GM18868 (cell line): Measurements from ENCODE around the gene CCDC192.
"Not testable (repeated sequence)": the region's sequence is repeated elsewhere in the genome, so short reads cannot be mapped to it uniquely, and the experiment has no call there.

Experiments
- ATAC-seq: cut with Tn5 transposase; IDR thresholded peaks from one replicate; pipeline ENCODE4 v1.9.1; 2021; ENCODE audit warnings: mild to moderate bottlenecking, moderate library complexity; ENCODE audit not compliant: unreplicated experiment

Gene CCDC192

DNA sequence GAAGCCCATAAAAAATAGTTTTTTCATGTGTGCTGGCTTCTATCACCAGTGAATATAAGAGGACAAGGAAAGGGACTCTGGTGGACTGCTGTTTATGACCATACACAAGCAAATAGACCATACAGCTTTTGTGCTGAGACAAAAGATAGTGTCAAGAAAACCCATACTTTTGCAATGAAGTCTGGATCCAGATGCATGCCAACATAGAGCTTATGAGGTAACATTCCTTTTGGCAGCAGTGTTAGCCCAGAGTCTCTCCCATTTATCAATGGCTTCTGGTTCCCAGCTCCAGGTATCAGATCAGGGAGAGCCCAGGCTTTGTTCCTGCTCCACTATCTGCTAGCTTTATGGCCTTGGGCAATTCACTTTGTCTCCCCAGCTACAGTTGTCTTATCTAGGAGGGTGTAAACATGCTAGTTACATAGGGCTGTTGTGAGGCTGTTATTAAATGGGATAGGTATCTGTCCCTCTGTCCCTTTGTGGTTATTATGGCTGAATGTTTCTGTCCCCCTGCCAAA is 55.6 kb downstream of the CCDC192 start:
- no peak for ATAC-seq

DNA sequence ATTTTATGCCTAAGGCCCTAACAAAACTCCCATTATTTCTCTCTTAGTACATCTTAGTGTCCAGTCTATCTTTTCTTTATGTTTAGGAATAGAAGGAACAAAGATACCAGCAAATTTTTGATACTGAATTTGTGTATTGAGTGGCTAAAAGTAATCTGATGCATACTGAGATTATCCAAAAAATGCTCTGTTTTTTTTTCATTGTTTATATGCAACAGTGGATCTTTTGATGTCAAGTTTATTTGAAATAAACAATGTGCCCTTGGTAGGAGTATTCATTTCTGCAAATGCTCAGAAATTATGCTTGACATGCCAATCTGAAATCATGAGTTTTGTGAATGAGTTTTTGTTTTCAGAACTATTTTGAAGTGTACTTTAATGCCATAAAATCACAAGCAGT is 58.7 kb downstream of the CCDC192 start:
- no peak for ATAC-seq

DNA sequence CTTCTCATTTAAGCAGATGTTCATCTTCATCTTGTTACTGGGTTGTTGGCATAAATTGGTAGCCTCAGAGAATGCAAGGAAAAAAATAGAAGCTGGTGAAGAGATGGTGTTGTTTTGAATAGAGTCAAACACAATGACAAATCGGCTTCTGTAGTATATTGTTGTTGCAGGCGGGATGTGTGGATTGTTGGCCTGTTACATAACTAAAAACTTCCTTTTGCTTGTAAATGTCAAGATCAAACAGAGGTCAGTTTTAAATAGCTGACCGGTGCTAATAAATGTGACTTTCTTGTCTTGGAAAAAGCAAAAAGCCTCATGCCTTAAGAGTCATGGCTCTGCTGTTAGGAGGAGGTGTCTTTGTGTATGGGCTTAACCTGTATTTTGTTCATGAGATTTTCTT is 59.2 kb downstream of the CCDC192 start:
- ATAC-seq: no peak

DNA sequence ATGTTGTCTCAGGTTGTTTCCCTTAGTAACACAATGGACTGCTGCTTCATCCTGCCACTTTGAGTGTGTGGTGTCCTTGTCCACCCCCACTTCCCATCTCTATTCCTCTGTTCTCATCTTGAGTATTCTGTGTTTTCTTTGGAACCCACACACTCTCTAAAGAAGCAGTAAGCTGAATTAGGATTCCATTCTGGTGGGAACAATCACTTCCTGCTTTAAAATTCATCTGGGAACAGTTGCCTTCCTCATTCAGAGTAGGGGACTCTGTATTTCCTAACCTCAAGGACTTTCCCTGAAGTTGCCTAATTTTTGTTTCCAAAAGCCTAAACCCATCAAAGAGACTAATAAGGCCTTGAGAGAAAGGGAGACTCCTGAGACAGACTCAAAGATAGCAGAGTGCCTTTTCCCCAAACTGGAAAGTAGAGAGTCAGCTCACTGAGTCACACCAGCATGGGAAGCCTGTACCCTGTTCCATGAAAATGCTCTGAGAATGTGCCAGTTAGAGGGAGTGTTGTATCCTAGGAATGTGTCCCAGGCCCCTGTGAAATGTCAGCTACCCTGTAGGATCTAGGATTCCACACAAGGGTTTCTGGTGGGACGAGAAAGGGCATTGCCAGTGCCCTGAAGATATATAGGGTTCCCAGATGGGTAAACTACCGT is 63.6 kb downstream of the CCDC192 start:
- no peak for ATAC-seq

DNA sequence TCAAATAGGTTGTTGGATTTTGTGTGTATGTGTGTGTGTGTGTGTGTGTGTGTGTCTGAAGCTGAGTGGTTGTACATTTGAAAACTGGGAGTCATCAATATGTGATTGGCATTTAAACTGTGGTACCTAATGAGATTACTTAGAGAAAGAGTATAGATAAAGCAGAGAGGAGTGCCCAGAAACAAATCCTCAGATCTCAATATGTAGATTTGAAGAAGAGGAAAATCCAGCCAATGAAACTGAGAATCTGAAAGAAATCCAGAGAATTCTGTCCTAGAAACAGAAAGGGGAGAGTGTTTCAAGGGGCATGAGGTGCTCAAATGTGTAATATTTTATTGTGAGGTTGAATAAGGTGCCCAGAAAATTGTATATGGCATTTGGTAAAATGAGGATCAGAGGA is 66.2 kb downstream of the CCDC192 start:
- ATAC-seq: no peak

DNA sequence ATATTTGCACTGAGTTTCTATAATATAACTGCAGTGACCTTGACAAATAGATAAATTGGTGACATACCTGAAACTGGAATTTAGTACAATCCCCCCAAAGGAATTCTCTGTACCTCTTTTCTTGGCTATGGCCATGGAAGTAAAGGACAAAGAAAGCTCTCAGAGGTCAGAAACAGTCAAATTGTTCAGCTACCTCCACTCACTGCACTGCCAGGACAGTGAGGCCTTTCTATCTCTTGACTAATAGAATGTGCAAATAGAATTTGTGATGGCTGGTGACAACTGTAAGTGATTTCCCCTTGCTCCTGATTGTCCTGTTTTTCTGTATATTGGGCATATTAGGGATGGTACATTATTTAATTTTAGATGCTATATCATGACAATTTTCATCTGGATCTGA is 67.1 kb downstream of the CCDC192 start:
- no peak for ATAC-seq

DNA sequence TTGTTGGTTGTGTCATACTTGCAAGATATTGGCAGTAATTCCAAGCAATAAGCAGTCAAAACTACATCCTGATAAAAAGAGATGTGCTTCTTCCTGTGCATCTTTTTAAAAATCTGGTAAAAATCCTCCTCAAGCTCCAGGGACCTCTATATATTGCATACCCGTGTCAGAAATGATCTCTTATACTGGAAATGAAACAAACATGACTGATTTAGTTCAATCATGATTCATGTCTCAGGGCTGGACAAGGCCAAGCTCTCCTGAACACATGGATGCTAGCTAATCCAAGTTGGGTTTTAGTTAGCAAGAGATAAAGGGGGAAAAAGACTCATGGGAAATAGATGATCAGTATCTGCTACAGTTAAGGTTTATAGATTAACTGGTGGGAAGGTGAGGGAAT is 69.3 kb downstream of the CCDC192 start:
- ATAC-seq: no peak

DNA sequence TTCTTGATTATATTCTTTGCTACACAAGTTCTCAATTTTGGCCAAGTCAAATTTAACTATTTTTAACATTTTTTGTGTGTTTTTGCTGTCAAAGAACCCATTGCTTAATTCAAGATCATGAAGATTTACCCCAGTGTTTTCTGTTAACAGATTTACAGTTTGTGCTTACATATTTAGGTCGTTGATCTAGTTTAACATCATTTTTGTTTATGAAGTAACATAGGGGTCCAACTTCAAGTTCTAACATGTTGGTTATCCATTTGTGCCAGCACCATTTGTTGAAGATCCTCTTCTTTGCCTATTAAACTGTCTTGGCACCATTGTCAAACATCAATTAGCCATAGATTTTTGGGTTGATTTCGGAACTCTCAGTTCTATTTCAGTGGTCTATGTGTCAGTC is 71.0 kb downstream of the CCDC192 start:
- no peak for ATAC-seq

DNA sequence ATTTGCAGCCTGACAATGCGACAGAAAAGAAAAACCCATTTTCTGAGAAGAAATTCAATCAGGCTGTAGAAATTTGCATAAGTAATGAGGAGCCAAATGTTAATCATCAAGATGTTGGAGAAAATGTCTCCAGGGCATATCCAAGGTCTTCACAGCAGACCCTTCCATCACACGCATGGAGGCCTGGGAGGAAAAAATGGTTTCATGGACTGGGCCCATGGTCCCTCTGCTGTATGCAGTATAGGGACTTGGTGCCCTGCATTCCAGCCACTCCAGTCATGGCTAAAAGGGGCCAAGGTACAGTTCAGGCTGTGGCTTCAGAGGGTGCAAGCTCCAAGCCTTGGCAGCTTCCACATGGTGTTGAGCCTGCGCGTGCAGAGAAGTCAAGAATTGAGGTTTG is 73.3 kb downstream of the CCDC192 start:
- no peak for ATAC-seq

DNA sequence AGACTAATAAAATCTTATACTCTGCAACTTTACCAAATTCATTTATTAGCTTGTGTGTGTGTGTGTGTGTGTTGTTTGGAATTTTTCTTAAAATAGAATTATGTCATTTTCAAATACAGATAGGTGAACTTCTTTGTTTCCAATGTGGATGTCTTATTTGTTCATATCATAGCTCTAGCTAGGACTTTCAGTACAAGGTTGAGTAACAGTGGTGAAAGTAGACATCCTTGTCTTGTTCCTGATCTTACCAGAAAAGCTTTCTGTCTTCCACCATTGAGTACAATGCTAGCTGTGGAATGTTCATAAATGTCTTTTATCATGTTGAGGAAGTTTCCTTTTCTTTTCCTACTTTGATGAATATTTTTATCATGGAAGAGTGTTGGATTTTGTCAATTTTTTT is 74.8 kb downstream of the CCDC192 start:
- no peak for ATAC-seq

DNA sequence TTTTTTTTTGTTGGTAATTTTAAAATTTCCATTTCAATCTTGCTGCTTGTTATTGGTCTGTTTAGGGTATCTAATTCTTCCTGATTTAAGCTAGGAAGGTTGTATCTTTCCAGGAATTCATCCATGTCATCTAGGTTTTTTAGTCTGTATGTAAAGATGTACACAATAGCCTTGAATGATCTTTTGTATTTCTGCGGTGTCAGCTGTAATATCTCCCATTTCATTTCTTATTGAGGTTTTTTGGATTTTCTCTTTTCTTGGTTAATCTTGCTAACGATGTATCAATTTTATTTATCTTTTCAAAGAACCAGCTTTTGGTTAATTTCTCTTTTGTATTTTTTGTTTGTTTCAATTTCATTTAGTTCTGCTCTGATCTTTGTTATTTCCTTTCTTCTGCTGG is 79.3 kb downstream of the CCDC192 start:
- not testable (repeated sequence) for ATAC-seq

DNA sequence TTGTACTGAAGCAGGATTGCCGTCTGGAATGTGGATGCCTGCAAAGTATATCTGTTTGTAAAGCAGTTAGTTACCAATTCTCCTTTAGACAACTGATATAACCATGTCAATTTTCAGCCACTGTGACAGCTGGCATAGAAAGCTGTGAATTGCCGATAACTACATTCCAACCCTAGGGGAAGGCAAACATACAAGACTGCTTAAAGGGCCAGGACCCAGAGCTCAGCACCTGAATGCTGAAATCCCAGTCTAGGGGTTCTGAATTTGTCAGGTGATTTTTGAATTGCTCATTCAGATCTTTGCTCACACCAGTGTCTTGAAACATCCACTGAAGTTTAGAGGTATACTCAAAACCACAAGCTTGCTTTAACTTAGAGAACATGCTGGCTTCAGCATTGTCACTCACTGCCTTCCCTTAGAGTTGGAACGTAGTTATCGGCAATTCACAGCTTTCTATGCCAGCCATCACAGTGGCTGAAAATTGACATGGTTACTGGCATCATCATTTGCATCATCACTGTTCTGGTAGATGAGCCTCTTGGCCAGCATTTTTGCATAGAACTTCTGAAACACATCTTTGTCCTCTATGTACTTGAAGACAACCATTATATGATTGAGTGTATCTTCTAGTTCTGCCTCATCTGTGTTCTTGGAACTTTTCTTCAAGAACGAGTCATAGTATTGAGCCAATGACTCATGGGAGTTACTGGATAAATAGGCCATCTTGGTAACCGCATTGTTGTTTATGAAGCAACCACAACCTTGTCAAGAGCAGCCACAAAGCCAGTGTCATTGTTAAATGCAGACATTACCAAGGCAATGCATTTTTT is 82.1 kb downstream of the CCDC192 start:
- ATAC-seq: peak; percentile 71

DNA sequence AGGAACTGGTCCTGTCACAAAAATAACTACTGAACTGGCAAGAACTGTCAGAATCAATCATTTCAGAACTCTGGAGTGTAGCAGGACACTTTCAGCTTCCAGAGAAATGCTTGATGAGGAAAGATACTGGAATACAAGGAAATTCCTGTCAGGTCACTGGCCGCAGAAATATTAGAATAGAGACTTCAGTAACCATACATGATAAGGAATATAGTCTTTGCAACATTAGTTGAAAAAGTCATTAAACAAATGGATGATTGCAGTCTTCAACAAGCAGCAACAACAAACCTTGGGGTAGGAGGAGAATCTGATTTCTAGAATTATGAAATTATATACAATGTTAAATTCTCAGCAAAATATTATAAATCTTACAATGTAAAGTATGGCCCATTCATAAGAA is 88.2 kb downstream of the CCDC192 start:
- no peak for ATAC-seq

DNA sequence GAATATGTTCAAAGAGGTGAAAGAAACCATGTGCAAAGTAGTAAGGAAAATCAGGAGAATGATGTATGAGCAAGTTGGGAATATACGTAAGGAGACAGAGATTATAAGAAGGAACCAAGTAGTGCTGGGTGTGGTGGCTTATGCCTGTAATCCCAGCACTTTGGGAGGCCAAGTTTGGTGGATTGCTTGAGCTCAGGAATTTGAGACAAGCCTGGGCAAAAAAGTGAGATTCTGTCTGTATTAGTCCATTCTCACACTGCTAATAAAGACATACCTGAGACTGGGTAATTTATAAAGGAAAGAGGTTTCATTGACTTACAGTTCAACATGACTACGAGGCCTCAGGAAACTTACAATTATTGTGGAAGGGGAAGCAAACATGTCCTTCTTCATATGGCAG is 88.7 kb downstream of the CCDC192 start:
- not testable (repeated sequence) for ATAC-seq

DNA sequence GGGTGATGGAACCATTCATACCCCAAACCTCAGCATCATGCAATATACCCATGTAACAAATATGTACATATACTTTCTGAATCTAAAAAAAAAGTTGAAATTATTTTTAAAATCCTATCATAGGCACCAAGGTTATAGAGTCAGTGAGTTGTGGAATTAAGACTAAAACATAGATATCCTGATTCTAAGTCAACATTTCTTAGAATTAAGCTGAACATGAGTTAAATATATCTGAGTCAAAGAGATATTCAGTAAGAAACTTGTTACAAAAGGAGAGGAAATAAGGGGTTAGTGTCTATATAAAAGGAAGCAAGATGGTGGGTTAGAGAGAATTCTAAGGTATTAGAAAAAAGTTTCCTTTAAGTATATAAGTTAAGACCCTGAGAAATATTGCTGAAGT is 89.9 kb downstream of the CCDC192 start:
- no peak for ATAC-seq

DNA sequence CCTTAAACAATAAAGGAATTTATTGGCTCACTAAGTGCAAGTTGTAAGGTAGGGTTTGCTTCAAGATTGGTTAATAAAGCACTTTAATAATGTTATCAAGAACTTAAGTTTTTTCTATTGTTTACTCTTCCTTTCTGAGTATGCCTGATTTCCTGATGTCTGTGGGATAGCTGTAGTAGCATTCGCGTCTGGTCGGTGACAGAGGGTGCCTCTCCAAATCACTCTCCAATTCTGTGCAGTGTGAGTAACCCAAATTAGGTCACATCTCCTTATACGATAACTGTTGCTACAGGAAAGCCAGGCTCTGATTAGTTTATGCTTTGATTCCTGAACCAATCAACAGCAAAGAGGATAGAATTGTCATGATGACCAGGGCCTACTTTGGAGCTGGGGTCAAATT is 90.7 kb downstream of the CCDC192 start:
- ATAC-seq: no peak

DNA sequence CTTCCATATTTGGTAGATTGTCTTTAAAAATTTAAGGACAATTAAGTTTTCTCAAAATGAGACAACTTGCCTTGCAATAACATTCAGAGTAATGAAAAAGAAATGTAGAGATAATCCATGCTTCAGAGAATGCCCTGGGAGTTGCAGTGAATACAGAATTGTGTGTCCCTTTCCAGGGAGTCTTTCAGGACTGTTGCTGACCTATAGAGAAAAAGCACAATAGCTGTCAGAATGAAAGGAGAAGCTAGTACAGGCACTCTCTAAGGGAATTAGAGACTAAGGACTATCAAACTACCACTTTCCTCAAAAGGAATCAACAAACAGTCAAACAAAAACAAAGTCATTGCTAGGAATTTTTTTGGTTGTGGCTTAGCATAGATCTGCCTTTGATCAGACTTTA is 93.0 kb downstream of the CCDC192 start:
- no peak for ATAC-seq

DNA sequence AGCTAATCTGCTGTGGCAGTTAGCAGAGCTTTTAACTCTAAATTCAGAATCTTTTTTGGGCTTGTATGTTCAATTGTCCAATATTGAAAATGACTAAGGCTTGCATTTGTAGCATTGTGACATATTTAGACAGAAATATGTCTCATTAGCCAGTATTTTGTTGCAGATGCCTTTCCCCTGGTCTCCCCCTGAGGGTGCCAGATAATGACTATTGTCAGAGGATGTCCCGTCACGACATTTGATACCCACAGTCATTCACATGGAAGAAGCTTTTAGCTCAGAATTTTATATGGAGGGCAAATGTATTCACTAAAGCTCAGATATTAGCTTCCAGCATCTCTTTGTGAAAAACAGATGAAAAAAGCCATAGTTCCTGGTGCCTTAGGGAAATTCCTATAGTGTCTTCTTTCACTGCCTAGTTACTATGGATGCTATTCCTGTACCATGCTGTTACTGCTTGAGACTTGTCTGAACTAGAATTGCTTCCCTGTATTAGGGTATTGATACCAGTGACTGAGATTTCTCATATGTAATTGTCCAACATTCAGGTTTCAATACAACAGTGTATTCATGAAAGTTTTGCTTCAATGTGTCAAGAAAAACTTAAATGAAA is 96.2 kb downstream of the CCDC192 start:
- ATAC-seq: no peak

DNA sequence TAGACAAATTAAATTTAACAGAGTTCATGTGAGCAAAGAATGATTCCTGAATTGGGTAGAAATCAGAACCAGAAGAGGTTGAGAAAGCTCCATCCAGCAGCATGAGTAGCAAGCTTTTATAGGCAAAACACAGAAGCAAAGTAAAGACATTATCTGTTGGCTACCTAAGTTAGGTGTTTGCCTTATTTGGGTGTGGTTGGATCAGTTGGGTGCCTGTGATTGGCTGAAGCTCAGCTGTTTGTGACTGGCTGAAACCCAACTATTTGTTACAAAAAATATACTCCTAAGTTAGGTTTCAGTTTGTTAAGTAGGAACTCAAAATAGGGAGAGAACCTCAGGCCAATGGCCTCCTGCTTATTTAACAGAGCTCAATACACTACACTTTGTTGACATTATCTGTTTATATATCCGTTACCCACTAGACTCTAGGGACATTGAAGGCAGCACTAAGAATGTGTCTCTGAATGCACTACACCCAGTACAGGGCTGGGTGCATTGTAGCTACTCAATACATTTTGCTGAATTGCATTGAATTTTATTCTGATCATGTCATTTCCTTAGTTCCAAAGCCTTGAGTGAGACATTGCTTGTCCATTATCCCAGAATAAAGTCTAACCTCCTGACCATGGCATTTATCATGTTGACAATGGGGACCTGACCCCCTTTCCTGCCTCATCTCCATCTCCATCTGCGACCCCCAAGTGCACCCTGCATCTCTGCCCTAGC is 98.7 kb downstream of the CCDC192 start:
- no peak for ATAC-seq

DNA sequence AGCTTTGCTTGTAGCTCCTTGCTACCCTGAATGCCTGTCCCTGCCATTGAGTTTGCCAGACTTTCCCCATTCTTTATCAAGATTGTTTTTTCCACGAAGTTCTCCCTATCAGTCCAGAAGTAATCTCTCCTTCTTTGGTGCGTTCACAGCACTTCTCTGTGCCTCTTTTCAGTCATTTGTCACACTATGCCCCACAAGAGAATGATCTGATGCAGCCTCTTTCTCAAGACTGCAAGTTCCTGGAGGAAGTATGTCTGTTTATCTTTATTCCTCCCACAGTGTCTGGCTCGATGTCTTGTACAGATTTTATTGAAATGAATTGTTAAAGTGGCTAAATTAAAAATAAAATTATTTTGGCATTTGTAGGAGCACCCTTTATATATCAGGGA is 99.3 kb downstream of the CCDC192 start:
- ATAC-seq: no peak

DNA sequence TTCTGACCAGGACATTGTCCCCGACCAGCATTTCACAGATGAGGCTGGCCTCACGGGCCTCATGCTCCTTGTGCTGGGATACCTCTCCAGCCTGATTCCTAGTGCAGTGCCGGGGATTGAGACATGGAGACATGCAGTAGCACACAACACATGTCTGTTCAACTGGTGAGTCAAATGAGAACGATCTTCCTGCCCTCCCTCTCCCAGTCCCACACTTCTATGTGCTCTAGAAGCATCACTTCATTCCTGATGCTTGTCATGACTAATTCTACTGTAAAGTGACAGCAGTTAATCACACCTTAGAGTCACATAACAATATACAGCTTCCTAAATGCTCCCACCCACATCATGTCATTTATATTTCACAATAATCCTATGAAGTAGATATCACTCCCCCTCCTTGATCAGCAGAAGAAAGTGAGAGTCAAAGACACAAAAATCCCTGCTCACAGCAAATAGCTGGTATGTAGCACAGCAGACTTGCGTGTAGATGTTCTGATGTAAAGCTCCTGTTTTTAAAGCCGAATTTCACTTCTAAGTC is 101.8 kb downstream of the CCDC192 start:
- ATAC-seq: no peak
